Activated T-cell treated with anti-CD3 and anti-CD28 coated beads, Interleukin-2, amount 50 U/mL, for 48 hours (primary cell): Measurements from ENCODE around the gene CST1.
"Not testable (repeated sequence)": the region's sequence is repeated elsewhere in the genome, so short reads cannot be mapped to it uniquely, and the experiment has no call there.

Experiments used
- DNase-seq, 2 experiments: peaks; one replicate each; pipeline ENCODE4 v3.0.0-alpha.2; 2020

The CST1 gene

DNA sequence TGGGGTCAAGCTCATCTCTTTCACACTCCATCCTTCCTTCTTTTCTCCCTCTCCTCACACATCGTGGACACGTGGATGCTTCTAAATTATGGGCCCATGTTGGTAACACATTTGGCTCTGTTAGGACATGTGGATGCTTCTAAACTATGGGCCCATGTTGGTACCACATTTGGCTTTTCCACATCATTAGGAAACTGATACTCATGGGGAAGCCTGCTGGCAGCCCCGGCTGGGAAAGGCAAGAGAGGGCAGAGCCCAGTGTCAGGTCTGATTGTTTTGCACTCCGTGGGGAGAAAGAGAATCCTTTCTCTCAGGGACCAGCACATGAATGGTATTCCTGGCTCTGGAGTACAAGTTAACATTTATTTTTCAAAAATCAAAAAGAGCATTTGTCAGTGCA lies 4.0 kb upstream of the CST1 start:
- DNase-seq: no peak

DNA sequence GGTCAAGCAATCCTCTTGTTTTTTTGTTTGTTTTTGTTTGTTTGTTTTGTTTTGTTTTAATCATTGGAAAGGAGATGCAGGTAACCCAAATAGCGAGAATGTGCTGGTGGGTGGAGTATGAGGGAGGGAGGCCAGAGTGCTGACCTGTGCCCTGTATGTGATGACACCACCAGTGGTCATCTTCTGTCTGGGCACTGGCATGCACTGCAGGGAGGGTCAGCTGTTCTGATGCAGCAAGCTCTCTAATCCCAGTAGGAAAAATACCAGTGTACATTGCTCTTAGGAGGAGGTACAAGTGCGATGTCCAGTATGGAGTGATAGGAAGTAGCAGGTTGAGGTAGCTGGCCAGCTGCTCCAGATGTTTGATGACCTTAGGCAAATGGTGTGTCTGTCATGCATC lies 2.9 kb upstream of the CST1 start:
- DNase-seq: no peak

DNA sequence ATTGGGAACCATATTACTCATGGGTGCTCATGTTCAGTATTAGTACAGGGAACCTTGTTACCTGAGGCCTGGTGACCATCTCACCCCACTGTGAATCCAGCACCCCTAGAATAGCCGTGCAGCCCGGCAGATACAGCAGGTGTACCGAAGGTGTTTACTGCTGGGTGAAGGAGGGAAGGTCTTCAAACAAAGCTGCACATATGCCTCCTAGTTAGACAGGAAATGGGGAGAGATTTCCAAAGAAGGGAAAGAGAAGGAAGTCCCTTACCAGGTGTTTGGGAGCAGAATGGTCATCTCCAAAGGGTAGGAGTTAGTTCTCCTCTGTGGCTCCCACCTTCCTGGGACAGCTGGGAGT lies 2.4 kb upstream of the CST1 start:
- no peak for DNase-seq

DNA sequence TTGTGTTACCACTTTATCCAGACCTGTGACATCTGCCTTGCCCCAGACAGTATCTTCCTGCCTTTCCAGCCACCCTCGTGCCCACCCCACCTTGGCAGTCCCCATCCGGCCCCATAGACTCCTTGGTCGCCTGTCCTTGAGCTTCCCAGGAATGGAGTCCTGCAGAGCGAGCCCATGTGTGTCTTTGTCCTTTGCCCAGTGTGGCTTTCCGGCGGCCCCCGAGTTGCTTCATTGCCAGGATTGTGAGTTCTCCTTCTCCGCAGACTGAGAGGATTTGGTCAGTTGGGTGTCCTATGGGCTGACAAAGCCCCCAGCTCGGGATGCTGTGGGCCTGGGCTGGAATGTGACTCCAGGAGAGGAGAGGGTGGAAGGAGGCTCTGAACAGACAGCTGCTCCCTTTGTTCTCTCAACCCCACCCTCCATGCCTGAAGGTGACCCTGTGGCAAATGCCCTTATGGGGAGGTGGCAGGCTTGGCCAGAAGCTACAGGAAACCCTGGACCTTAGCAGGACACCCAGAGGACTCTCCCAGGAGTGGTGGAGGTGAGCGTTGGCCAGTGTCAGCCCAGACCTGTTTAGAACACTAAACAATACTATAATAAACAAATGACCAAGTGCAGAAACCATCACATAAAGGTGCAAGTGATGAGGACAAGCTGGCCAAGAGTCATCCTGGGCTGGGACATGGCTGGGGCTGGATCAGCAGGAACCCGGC lies 1.9 kb upstream of the CST1 start:
- DNase-seq: no peak

DNA sequence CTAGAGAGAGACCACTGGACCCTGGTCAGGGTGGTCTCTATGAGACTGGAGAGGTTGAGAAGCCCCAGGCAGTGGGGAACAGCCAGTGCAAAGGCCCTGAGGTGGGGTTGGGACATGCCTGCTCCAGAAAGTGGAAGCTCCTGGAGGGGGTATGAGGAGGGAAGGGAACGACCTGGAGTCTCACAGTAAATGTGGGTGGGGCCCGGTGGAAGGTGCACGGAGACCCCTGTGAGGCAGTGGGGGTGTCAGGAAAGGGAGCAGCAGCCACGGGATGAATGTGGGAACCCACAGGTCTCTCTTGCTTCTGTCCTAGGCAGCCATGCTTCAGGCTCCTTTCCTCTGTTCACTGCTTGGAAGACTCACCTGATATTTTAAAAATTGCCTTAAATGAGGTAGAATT lies 1.3 kb upstream of the CST1 start:
- no peak for DNase-seq

DNA sequence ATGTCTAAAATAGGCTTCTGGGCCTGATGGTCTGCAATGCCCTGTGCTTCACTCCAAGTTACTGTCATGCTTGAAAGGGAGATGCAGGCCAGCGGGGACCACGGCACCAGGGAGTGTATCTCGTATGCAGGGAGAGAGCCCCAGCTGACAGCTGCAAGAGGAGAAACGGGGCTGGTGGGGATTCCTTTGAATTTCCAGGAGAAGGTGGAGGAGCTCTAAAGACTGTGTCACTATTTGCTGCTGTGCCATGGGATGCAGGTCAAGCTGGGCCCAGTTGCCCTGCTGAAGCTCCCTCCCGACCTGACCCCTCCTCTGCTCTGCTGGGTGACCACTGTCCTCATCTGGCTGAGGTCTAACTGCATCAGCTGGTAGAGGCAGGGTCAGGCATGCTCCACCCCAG lies 989 bp downstream of the CST1 start:
- no peak for DNase-seq

DNA sequence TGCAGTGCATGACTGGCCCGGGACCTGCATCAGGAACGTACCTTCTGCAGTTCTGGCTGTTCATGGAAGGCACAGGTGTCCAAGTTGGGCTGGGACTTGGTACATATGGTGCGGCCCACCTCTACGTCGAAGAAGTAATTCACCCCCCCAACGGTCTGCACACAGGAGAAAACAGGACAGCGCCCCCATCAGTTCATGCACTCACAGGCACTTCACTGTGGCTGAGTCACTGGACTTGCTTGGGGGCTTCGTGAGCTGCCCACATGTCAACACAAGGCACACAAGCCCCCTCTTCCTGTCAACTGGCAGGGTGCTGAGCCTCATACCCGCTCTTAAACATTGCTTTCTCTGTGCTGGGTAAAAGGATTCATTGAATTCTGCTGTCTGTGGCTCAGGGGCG lies 1.8 kb downstream of the CST1 start:
- not testable (repeated sequence) for DNase-seq

DNA sequence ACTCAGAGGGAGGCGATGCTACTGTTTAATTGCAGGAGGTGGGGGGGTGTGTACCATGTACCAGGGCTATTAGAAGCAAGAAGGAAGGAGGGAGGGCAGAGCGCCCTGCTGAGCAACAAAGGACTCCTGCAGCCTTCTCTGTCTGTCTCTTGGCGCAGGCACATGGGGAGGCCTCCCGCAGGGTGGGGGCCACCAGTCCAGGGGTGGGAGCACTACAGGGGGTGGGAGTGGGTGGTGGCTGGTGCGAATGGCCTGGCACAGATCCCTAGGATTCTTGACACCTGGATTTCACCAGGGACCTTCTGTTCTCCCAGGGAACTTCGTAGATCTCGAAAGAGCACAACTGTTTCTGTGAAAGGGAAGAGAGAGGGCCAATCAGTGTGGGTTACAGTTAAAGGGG lies 3.2 kb downstream of the CST1 start:
- DNase-seq: not testable (repeated sequence)

DNA sequence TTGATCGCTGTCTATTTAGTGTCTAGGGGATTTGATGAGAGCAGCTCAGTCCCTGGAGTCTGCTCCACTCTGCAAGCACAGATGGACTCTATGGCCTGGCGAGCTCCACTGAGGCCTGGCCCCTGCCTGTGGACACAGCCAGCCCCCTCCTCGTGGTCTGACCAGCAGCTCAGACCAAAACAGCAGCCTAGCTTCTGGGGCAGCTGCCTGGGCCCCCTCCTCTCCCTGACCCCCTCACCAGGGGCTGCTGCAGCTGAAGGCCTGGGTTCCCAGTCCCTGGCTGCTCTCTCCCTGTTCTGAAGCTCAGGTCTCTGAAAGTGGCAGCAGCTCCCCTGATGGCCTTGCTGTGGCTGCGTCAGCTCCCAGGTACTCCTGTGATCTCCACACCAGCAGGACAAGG lies 3.6 kb downstream of the CST1 start:
- DNase-seq: not testable (repeated sequence)

DNA sequence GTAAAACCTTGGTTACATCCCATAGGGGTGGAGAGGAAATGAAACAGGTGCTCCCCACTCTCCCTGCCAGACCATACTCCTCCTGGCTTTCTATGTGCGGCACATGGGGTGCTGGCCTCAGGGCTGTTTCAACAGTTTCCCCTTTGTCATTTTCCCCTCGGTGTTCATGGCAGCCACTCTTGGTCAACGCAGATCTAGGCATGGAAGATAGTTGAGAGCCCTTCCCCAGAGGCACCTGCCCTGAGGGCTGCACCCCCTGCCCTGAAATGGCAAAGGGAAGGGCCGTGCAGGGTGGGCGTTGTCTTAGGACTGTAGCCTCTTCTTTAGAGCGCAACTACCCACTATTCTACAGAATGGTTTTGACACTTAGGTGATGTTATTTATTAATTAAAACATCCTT lies 4.4 kb downstream of the CST1 start:
- DNase-seq: no peak

DNA sequence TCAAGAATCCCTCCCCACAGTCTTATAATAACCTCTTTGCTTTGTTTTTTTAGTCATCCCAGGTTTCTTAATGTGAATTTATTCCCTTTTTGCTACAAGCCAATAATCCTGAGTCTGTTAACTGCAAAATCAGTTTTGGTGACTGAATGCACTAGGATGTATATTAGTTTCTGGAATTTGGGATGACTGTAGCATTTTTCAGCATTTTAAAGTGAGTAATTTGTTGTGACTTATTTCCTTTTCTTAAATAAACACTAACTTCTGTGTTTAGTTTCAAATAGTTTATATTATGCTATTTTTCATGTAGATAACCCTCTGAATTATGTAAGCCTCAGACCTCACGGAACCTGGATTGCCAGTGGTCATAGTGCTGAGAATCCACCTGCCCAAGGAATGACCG lies 5.5 kb downstream of the CST1 start:
- no peak for DNase-seq

DNA sequence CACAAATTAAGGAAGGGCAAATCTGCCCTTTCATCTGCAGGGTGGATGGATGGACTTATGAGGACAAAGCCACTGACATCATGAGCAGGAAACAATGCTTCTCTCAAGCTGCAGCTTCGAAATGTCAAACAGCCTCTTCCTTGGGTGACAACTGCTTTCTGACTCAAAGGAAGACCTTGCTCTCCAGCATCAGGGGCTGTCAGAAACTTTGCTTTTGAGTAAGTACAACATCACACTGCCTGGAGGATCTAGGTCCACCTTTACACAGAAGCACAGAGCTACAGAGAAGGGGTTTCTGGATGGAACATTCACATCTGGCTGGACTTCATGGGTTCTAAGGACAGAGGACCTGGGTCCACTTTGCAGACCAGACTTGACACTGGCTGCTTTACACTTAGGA lies 5.9 kb downstream of the CST1 start:
- no peak for DNase-seq

DNA sequence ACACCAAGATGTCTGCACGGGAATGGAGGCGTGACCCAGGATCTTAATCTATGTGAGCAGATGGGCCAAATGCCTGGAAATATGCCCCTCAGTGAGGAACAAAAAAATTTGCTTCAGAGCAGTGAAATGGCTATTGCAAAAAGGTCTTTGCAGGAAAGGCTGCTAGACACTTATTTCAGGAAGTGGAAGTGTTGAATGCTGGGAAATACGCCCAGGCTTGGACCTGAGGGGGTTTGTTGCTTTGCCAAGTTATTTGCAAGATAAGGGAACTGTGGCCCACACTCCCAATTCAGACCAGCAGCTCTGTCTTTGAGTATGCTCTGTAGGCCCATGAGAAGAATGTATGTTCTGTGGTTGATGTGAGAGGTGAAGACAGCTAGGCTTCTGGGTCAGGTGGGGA lies 15.3 kb downstream of the CST1 start:
- not testable (repeated sequence) for DNase-seq

DNA sequence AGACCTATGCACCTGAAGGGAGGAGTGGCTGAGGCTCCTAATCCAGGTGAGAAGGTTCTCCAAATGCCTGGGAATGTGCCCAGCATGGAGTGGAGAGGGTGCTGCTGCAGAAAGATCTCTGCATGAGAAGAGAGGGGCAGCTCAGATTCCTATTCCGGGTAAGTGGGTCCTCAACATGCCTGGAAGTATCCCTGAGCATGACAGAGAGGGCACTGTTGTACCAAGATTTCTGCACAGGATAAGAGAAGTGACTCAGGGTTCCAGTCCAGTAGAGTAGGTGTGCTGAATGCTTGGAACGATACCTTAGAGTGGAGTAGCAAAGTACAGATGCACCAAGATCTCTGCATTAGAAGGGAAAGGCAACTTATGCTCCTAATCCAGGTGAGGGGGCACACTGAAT lies 15.8 kb downstream of the CST1 start:
- not testable (repeated sequence) for DNase-seq

DNA sequence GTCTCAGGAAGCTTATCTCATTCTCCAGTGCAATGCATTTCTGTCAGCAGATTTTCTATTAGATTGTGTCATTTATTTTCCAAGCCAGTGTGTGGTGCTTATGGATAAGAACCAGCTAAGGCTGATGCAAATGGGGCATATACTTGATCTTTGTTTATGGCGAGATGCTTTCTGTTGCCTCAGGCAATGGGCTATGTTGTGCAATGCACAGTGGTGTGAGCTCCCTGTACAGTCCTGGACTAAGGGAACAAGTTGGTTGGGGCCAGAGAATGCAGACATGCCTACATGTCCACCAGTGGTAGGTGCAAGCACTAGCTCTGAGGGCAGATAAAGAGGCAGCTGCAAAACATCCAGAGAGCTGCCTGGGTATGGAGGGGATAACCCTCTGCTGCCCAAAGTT lies 16.3 kb downstream of the CST1 start:
- not testable (repeated sequence) for DNase-seq

DNA sequence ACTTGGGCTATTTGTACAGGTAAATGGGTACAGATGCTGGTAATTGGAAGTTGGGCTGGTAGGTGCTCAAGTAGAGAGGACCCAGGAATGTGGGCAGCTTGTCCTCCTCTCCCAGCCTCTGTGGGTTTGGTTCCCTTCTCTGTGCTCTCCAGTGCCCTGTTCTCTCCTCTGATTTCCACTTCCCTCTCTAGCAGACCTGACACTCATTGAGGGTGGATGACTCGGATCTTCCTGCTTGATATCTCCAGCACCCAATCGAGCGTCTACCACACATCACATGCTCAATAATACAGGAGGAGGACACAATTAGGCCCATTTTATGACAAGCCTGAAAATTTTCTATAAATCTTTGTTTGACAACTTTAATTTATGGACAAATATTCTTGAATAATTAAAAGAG lies 23.7 kb downstream of the CST1 start:
- no peak for DNase-seq

DNA sequence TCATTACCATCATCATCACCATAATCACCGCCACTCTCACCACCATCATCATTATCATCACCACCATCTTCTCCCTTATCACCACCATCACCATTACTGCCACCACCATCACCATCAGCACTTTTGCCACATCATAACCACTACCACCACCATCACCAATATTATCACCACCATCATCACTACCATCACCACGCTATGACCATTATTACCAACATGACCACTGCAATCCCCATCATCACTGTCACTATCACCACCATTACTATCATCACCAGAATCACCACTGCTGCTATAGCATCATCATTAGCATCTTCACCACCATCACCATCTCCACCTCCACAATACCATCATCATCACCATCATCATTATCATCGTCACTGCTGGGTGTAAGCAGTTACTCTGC lies 25.6 kb downstream of the CST1 start:
- no peak for DNase-seq

DNA sequence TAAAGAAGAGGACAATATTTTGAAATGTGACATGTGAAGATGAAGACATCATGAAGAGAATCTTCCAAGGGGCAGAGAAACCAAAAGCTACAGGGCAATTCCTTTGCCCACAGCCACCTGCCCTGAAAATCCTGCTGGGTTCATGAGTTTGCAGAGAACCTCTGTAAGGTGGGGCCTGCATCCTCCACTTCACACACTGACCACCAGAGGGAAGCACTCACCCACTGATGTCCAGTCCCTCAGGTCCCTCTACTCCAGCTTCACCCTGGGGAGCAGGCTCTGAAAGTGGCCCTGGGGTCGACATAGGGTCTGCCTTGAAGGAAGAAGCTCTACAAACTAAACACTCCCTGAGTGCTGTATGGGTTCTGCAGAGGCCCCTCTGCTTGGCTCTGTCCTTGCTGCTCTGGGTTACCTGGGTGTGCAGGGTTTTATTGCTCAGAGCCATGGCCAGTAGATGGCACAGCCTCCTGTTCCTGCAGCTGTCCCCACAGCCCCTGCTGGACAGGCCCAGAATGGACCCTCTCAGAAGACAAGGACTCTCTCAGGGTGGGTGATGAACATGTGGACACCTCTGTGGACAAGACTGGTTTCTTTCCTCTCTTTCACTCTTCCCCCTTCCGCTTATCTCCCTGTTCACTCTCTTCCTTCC lies 27.0 kb downstream of the CST1 start:
- DNase-seq: peak; percentile 34 to 44

DNA sequence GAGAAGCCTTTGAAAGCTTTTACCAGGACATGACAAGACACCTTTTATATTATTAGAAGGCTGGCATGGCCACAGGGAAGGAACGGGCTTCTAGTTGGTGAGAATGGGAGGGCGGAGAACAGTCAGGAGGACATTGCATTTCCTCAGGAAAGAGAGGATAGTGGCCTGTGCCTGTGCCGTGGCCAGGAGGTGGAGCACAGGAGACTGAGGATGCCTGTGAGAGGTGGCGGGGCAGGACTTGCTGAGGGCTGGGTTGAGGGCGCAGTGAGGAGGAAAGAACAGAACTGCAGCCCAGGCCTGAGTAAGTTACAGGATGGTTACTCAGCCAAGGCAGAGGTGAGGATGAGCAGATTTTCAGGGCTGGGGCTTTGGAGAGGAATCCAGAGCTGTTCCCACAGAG lies 27.9 kb downstream of the CST1 start:
- DNase-seq: not testable (repeated sequence)

DNA sequence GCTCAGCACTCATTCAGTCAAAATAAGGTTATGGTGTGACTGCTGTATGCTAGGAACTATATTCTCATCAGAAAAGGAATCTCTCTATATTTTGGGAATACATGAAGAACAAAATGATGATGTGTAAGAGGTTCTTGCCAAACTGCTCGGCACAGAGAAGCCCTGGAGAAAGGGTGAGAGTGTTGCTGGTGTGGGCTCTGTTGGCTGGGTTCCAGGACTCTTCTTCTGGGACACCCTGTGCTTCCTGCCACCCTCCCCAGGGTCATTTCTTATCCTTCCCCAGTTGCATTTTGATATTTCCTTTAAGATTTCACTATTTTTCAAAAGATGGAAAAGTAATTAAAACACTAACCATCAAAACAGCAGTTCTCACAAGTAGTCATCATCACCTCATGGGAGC lies 28.8 kb downstream of the CST1 start:
- no peak for DNase-seq

DNA sequence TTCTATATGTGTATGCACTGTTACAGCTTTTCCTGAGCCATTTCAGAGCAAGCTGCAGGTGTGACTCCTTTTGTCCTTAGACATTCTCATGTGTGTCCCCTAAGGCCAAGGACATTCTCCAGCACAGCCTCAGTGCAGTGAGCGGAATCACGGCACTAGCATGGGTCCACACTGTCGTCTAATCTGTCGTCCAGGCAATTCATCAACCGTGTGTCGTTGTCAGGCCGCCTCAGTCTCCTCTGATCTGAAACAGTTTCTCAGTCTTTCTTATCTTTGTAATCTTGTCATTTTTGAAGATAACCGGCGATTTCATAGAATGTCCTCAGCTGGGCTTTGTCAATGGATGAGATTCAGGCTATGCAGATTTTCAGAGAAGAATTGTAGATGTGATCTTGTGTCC lies 31.4 kb downstream of the CST1 start:
- not testable (repeated sequence) for DNase-seq

DNA sequence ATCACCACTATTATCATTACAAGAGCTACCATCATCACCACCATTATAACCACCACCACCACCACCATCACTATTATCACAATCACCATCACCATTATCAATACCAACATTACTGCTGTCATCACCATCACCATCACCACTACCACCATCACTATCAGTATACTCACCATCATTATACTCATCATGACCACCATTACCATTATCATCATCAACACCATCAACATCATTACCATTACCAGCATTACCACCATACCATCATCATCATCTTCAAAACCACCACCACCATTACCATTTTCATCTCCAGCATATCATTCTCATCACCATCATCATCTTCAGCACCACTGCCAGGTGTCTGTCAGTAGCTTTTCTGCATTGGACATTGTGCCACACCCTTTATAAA lies 39.0 kb downstream of the CST1 start:
- DNase-seq: not testable (repeated sequence)

DNA sequence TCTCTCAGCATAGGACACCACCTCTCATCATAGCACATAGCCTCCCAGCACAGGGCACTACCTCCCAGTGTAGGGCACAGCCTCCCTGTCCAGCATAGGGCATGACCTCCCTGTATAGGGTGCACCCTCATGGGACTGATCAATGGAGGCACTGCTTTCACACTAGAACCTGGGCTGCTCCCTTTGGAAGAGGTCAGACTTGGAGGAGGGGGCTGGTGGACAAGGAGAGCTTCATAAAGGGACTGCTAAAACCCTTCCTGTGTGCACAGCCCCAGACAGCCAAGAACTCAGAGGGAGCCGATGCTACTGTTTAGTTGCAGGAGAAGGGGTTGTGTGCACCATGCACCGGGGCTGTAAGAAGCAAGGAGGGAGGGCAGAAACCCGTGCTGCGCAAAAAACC lies 40.0 kb downstream of the CST1 start:
- DNase-seq: no peak

DNA sequence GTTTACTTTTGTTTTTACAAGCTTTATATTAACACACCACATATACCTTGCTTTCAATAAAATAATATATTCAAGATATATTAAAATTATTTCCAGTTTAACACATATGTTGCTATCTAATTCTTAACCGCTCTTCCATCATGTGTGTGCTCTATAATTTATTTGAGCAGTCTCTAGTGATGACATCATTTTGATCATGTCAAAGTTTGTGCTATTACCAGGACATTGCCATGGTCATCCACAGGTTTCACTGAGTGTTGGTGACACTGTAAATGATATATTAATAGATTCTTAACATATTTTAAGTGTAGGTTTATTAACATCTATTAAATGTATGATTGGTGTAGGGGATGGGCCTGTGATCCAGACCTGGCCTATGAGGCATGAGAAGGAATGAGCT lies 44.8 kb downstream of the CST1 start:
- no peak for DNase-seq

DNA sequence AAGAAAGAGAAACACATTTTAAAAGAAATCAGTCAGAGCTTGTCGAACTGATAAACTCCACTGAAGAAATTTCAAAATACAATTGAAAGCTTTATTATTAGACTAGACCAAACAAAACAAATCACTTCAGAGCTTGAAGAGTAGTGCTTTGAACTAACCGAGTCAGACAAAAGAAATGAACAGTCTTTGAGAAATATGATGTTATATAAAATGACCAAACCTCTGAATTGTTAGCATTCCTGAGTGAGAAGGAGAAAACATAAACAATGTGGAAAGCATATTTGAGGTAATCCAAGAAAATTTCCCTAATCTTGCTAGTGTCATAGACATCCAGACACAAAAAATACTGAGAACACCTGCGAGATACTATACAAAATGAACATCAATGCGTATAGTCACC lies 48.7 kb downstream of the CST1 start:
- DNase-seq: no peak
